Caco-2 (cell line): ENCODE results near the gene FOXJ1. TPM values are rescaled to one million over a fixed set of nuclear protein-coding genes. Genes with fewer than 3 reads are reported as not detected.

Experiments used
- BruUV-seq: library from RNA; stranded (reverse); fragments of 400-500 nt; replicated peaks from 2 replicates; lab custom pipeline; 2021; lab: Mats Ljungman, UMichigan
- CTCF ChIA-PET: fragments of 300-600 bp; sonication (Branson Sonifier 250); formaldehyde crosslinking; loops from one replicate; lab custom pipeline; 2022; ENCODE audit warnings: antibody characterized with exemption; lab: Charles Lee
- POLR2A ChIA-PET: fragments of 300-600 bp; sonication (Branson Sonifier 250); formaldehyde crosslinking; loops from one replicate; lab custom pipeline; 2022; ENCODE audit warnings: antibody characterized with exemption; lab: Charles Lee
- DNase-seq, 2 experiments: peaks; one replicate each; pipeline versions ENCODE4 v3.0.0 to v3.0.0-alpha.2; 2020 to 2022
- H3K27me3 ChIP-seq: replicated peaks from 2 replicates; pipeline ENCODE4 v1.6.0; 2011; ENCODE audit warnings: low read length; ENCODE audit not compliant: control insufficient read depth, insufficient read depth
- H3K36me3 ChIP-seq: 2 replicates; pipeline ENCODE4 v1.5.1; 2011; ENCODE audit warnings: low read length; ENCODE audit not compliant: control insufficient read depth, insufficient read depth
- H3K4me1 ChIP-seq: fragments of 250-450 bp; sonication (Bioruptor Pico); 2 replicates; pipeline ENCODE4 v1.5.1; 2020; ENCODE audit warnings: mild to moderate bottlenecking
- H3K4me3 ChIP-seq: 2 replicates; pipeline ENCODE4 v1.5.1; 2011; ENCODE audit warnings: low read depth, mild to moderate bottlenecking, control low read depth, low read length
- H3K9me3 ChIP-seq: fragments of 250-450 bp; sonication (Bioruptor Pico); 2 replicates; pipeline ENCODE4 v1.5.1; 2020; ENCODE audit warnings: mild to moderate bottlenecking, moderate library complexity
- H3K27ac Mint-ChIP-seq: one replicate; pipeline ENCODE4 v1.8.0; 2022; ENCODE audit warnings: mixed read lengths; ENCODE audit not compliant: unreplicated experiment
- H3K27me3 Mint-ChIP-seq: one replicate; pipeline ENCODE4 v1.8.0; 2022; ENCODE audit warnings: mixed read lengths; ENCODE audit not compliant: insufficient read depth, unreplicated experiment
- H3K36me3 Mint-ChIP-seq: one replicate; pipeline ENCODE4 v1.8.0; 2022; ENCODE audit warnings: mild to moderate bottlenecking, mixed read lengths; ENCODE audit not compliant: insufficient read depth, unreplicated experiment
- H3K4me1 Mint-ChIP-seq: one replicate; pipeline ENCODE4 v1.8.0; 2022; ENCODE audit warnings: low read depth, mixed read lengths; ENCODE audit not compliant: unreplicated experiment
- H3K4me3 Mint-ChIP-seq: one replicate; pipeline ENCODE4 v1.8.0; 2022; ENCODE audit warnings: mild to moderate bottlenecking, moderate library complexity, mixed read lengths; ENCODE audit not compliant: unreplicated experiment
- H3K9me3 Mint-ChIP-seq: one replicate; pipeline ENCODE4 v1.8.0; 2022; ENCODE audit warnings: mixed read lengths; ENCODE audit not compliant: unreplicated experiment
- CTCF ChIP-seq, 2 experiments: fragments of 200-600 bp in 1 of 2; IDR thresholded peaks; 1 replicate in 1 of 2; 2 replicates in 1 of 2; pipeline versions ENCODE4 v1.5.1 to v1.8.0; 2011 to 2022; ENCODE audit warnings: antibody characterized with exemption in 1 of 2, control low read depth in 1 of 2, inconsistent platforms in 1 of 2, low read depth in 1 of 2, low read length in 1 of 2, mild to moderate bottlenecking in 1 of 2, moderate library complexity in 1 of 2; ENCODE audit not compliant: insufficient read depth in 1 of 2, severe bottlenecking in 1 of 2, unreplicated experiment in 1 of 2
- intact Hi-C: fragments of 100-400 bp; cut with micrococcal nuclease; formaldehyde crosslinking; loops from one replicate; pipeline ENCODE4 v1.10.0; 2022; ENCODE audit not compliant: unreplicated experiment
- total RNA-seq: library from RNA; stranded (reverse); gene quantifications from 2 replicates; pipeline ENCODE4 v1.2.3, GENCODE V29; 2022

FOXJ1 gene
- total RNA-seq, 1 experiment from 2014 or later = 10.7 TPM

- Mint-ChIP-seq H3K27ac (peak overlapping the region; percentile 22), H3K36me3 (peaks cover 18% of the 10 kb centered on the region), H3K9me3 (no peaks in the 10 kb centered on the region), H3K4me3 (no peak overlapping the region), H3K27me3 (no peaks in the 10 kb centered on the region), H3K4me1 (peaks cover 9% of the 10 kb centered on the region)
- no TSS peak for BruUV-seq
- ChIA-PET POLR2A (interaction anchor here (1.0 to 1.2 kb wide), 4 partner anchors 26 to 158 kb away, joined by 3 to 21 read pairs (median 6); partner anchors contain the start of gene FOXJ1), CTCF (interaction anchor here (0.7 to 1.5 kb wide), 13 partner anchors 13 to 173 kb away, joined by 3 to 13 read pairs (median 4); partner anchors contain the start of genes SRP68 and ZACN)
- intact Hi-C loops = loop anchor here (2.0 to 10.0 kb wide), 2 partner anchors 26 to 158 kb away; partner anchors contain the start of gene UBALD2
- Histone ChIP-seq H3K4me1 (peaks cover 28% of the 10 kb centered on the region), H3K36me3 (no peaks in the 10 kb centered on the region), H3K27me3 (no peaks in the 10 kb centered on the region), H3K4me3 (no peak overlapping the region), H3K9me3 (no peaks in the 10 kb centered on the region)
- no peak for DNase-seq
- TF ChIP-seq CTCF (IDR thresholded peaks at IDR 0.05; ENCODE audit: insufficient read depth in 1 of 2, low read depth in 1 of 2, low read length in 1 of 2, severe bottlenecking in 1 of 2, unreplicated experiment in 1 of 2) = no peak
Measured at GRCh38 chr17:76106703-76107102, 34.3 kb downstream of the FOXJ1 start.

- Histone ChIP-seq H3K4me3 (no peak overlapping the region), H3K27me3 (no peaks in the 10 kb centered on the region), H3K4me1 (peaks cover 28% of the 10 kb centered on the region), H3K36me3 (no peaks in the 10 kb centered on the region), H3K9me3 (no peaks in the 10 kb centered on the region)
- Mint-ChIP-seq H3K4me3 (peak overlapping the region; percentile 92), H3K27me3 (no peaks in the 10 kb centered on the region), H3K9me3 (no peaks in the 10 kb centered on the region), H3K27ac (peak overlapping the region; percentile 40), H3K36me3 (peaks cover 36% of the 10 kb centered on the region), H3K4me1 (peaks cover 9% of the 10 kb centered on the region)
- DNase-seq = no peak
- TF ChIP-seq CTCF (IDR thresholded peaks at IDR 0.05; ENCODE audit: insufficient read depth in 1 of 2, low read depth in 1 of 2, low read length in 1 of 2, severe bottlenecking in 1 of 2, unreplicated experiment in 1 of 2) = no peak
- BruUV-seq = no TSS peak
- CTCF ChIA-PET = interaction anchor here (2.5 kb wide), 1 partner anchor 28 kb away, joined by 17 read pairs; no protein-coding TSS in a partner anchor
- POLR2A ChIA-PET = no interaction called here
- intact Hi-C loops = loop anchor here (10.0 kb wide), 1 partner anchor 160 kb away; the partner anchor contains the start of gene UBALD2
Measured at GRCh38 chr17:76104896-76105231, 36.2 kb downstream of the FOXJ1 start.

GRCh38 chr17:76104140-76104895 is 36.7 kb downstream of the FOXJ1 start:
- H3K27me3 ChIP-seq = no peaks in the 10 kb centered on the region
- DNase-seq = no peak
- ChIA-PET POLR2A (interaction anchor here (0.5 to 2.0 kb wide), 4 partner anchors 15 to 143 kb away, joined by 3 to 8 read pairs (median 4); no protein-coding TSS in a partner anchor), CTCF (interaction anchor here (2.5 kb wide), 1 partner anchor 29 kb away, joined by 17 read pairs; no protein-coding TSS in a partner anchor)
- H3K4me1 ChIP-seq = peaks cover 28% of the 10 kb centered on the region
- Mint-ChIP-seq H3K4me3 (peak overlapping the region; percentile 92), H3K27ac (peak overlapping the region; percentile 91), H3K36me3 (peaks cover 41% of the 10 kb centered on the region), H3K27me3 (no peaks in the 10 kb centered on the region), H3K4me1 (peaks cover 9% of the 10 kb centered on the region), H3K9me3 (no peaks in the 10 kb centered on the region)
- TF ChIP-seq CTCF (IDR thresholded peaks at IDR 0.05; ENCODE audit: insufficient read depth in 1 of 2, low read depth in 1 of 2, low read length in 1 of 2, severe bottlenecking in 1 of 2, unreplicated experiment in 1 of 2) = no peak
- H3K36me3 ChIP-seq = no peaks in the 10 kb centered on the region
- TSS peak; percentile 95 for BruUV-seq
- intact Hi-C loops = loop anchor here (10.0 kb wide), 1 partner anchor 160 kb away; the partner anchor contains the start of gene UBALD2
- H3K9me3 ChIP-seq = no peaks in the 10 kb centered on the region
- H3K4me3 ChIP-seq = peak overlapping the region; percentile 82
